GF-D8 (cell line): ENCODE data around the gene MAP3K21.

Source experiments
- DNase-seq: peaks from one replicate; lab custom pipeline; 2025; lab: John Stamatoyannopoulos, UW

The MAP3K21 gene

GRCh38 chr1:233389169-233389568, 61.6 kb downstream of the MAP3K21 start:
- no peak for DNase-seq

GRCh38 chr1:233389893-233390292, 62.4 kb downstream of the MAP3K21 start:
- DNase-seq, result no peak

GRCh38 chr1:233390842-233391737, 63.6 kb downstream of the MAP3K21 start:
- no peak for DNase-seq

- DNase-seq, result no peak
Observed at GRCh38 chr1:233393084-233393840, 65.7 kb downstream of the MAP3K21 start.

GRCh38 chr1:233393926-233394680, 66.6 kb downstream of the MAP3K21 start:
- no peak for DNase-seq

- DNase-seq, result peak; percentile 13
Observed at GRCh38 chr1:233394860-233395717, 67.6 kb downstream of the MAP3K21 start.

- DNase-seq, result no peak
Observed at GRCh38 chr1:233395863-233396646, 68.5 kb downstream of the MAP3K21 start.

GRCh38 chr1:233406339-233406960, 78.9 kb downstream of the MAP3K21 start:
- no peak for DNase-seq

GRCh38 chr1:233406994-233407631, 79.6 kb downstream of the MAP3K21 start:
- no peak for DNase-seq

- DNase-seq, result no peak
Observed at GRCh38 chr1:233409540-233409939, 82.0 kb downstream of the MAP3K21 start.

- DNase-seq, result no peak
Observed at GRCh38 chr1:233410906-233411305, 83.4 kb downstream of the MAP3K21 start.

- DNase-seq, result no peak
Observed at GRCh38 chr1:233412812-233413211, 85.3 kb downstream of the MAP3K21 start.

GRCh38 chr1:233421293-233421692, 93.8 kb downstream of the MAP3K21 start:
- no peak for DNase-seq

- DNase-seq, result no peak
Observed at GRCh38 chr1:233424779-233425178, 97.3 kb downstream of the MAP3K21 start.

- no peak for DNase-seq
Observed at GRCh38 chr1:233427907-233428306, 100.4 kb downstream of the MAP3K21 start.

GRCh38 chr1:233431753-233432403, 104.4 kb downstream of the MAP3K21 start:
- DNase-seq, result no peak

GRCh38 chr1:233432916-233433315, 105.4 kb downstream of the MAP3K21 start:
- no peak for DNase-seq

- DNase-seq, result no peak
Observed at GRCh38 chr1:233433436-233434210, 106.1 kb downstream of the MAP3K21 start.
